T-helper 1 cell treated with Interleukin-12 subunit alpha and Interleukin-12 subunit beta and Interleukin-4 antibody, amounts not matched to agents 30 ng/mL and 1 ng/mL, for 36 hours (primary cell): Measurements from ENCODE around the gene GPD1L. TPM values are rescaled to one million over a fixed set of nuclear protein-coding genes. Genes with fewer than 3 reads are reported as not detected.
"Not testable (repeated sequence)": the region's sequence is repeated elsewhere in the genome, so short reads cannot be mapped to it uniquely, and the experiment has no call there.

Experiments used
- intact Hi-C: fragments of 100-400 bp; cut with micrococcal nuclease; formaldehyde crosslinking; loops from one replicate; pipeline ENCODE4 v1.15.1; 2024
- total RNA-seq: library from RNA; stranded (reverse); gene quantifications from 2 replicates; pipeline ENCODE4 v1.2.3, GENCODE V29; 2022

Gene GPD1L
- 20.6 and 25.9 TPM in 2 replicates for total RNA-seq

GRCh38 chr3:32106132-32106928 is at the start of gene GPD1L:
Gene GPD1L, plus strand, starts transcription at chr3:32106620. Its CDS starts 92 bp downstream, at chr3:32106712.
- intact Hi-C loops, result loop anchor here (1.0 to 10.0 kb wide), 13 partner anchors 8 to 1752 kb away; partner anchors contain the start of genes CLASP2, CMTM6, CMTM7 and CMTM8

GRCh38 chr3:32058465-32058864 is 48.0 kb upstream of the GPD1L start:
- intact Hi-C loops, result not testable (repeated sequence)

- intact Hi-C loops, result no loop called here
Observed at GRCh38 chr3:32062950-32063582, 43.4 kb upstream of the GPD1L start.

GRCh38 chr3:32066686-32067085 is 39.7 kb upstream of the GPD1L start:
- intact Hi-C loops, result loop anchor here (1.0 kb wide), 1 partner anchor 7 kb away; no protein-coding TSS in a partner anchor

- intact Hi-C loops, result not testable (repeated sequence)
Observed at GRCh38 chr3:32074194-32074593, 32.2 kb upstream of the GPD1L start.

- intact Hi-C loops, result no loop called here
Observed at GRCh38 chr3:32076566-32076965, 29.9 kb upstream of the GPD1L start.

- intact Hi-C loops, result no loop called here
Observed at GRCh38 chr3:32077260-32078084, 28.9 kb upstream of the GPD1L start.

- intact Hi-C loops, result no loop called here
Observed at GRCh38 chr3:32078085-32078634, 28.3 kb upstream of the GPD1L start.

GRCh38 chr3:32078864-32079263 is 27.6 kb upstream of the GPD1L start:
- intact Hi-C loops, result no loop called here

- intact Hi-C loops, result no loop called here
Observed at GRCh38 chr3:32082721-32083120, 23.7 kb upstream of the GPD1L start.

- intact Hi-C loops, result no loop called here
Observed at GRCh38 chr3:32083702-32084270, 22.6 kb upstream of the GPD1L start.

GRCh38 chr3:32084870-32085269 is 21.6 kb upstream of the GPD1L start:
- intact Hi-C loops, result no loop called here

- intact Hi-C loops, result no loop called here
Observed at GRCh38 chr3:32086464-32086863, 20.0 kb upstream of the GPD1L start.

- intact Hi-C loops, result no loop called here
Observed at GRCh38 chr3:32089476-32089875, 16.9 kb upstream of the GPD1L start.

- intact Hi-C loops, result no loop called here
Observed at GRCh38 chr3:32093204-32093603, 13.2 kb upstream of the GPD1L start.

- intact Hi-C loops, result no loop called here
Observed at GRCh38 chr3:32095431-32095830, 11.0 kb upstream of the GPD1L start.

GRCh38 chr3:32097768-32098167 is 8.7 kb upstream of the GPD1L start:
- intact Hi-C loops, result no loop called here

GRCh38 chr3:32098528-32098927 is 7.9 kb upstream of the GPD1L start:
- intact Hi-C loops, result no loop called here

- intact Hi-C loops, result loop anchor here (10.0 kb wide), 1 partner anchor 1614 kb away; the partner anchor contains the start of gene CLASP2
Observed at GRCh38 chr3:32100465-32100864, 6.0 kb upstream of the GPD1L start.

GRCh38 chr3:32102289-32102688 is 4.1 kb upstream of the GPD1L start:
- intact Hi-C loops, result loop anchor here (10.0 kb wide), 1 partner anchor 1613 kb away; the partner anchor contains the start of gene CLASP2

- intact Hi-C loops, result loop anchor here (10.0 kb wide), 1 partner anchor 1610 kb away; the partner anchor contains the start of gene CLASP2
Observed at GRCh38 chr3:32104492-32104891, 1.9 kb upstream of the GPD1L start.
